ENCODE data around the gene FOLR2. TPM values are rescaled to one million over a fixed set of nuclear protein-coding genes. Genes with fewer than 3 reads are reported as not detected.

Gene FOLR2
- total and polyA plus RNA-seq, 9 donors, result 18.2 to 31.4 (median 26.7) TPM

GRCh38 chr11:72222106-72222891 is 5.7 kb downstream of the FOLR2 start:
- WGBS (ENCODE audit: insufficient coverage), result 54% methylated on average over 4 of the region's 6 CpGs
- Histone ChIP-seq H3K27me3 (ENCODE audit: control insufficient read depth, insufficient read depth, low read length) (peaks cover 7% of the 10 kb centered on the region), H3K9me3 (replicated peaks; ENCODE audit: control insufficient read depth, low read depth, low read length) (no peaks in the 10 kb centered on the region), H3K4me3 (ENCODE audit: low read length) (peak overlapping the region; percentile 95), H3K4me1 (ENCODE audit: control insufficient read depth, insufficient read depth, low read length) (peaks cover 36% of the 10 kb centered on the region), H3K27ac (ENCODE audit: low read length) (peak overlapping the region; percentile 95), H3K36me3 (ENCODE audit: control insufficient read depth, insufficient read depth, low read length) (peaks cover 8% of the 10 kb centered on the region)
- DNase-seq, result no peak

- peaks cover 15% of the 10 kb centered on the region for H3K36me3 ChIP-seq (ENCODE audit: control insufficient read depth, insufficient read depth, low read length)
- no peaks in the 10 kb centered on the region for H3K9me3 ChIP-seq (replicated peaks; ENCODE audit: control insufficient read depth, low read depth, low read length)
- peak overlapping the region; percentile 95 for H3K27ac ChIP-seq (ENCODE audit: low read length)
- WGBS (ENCODE audit: insufficient coverage), result under 1% methylated on average over 29 of the region's 47 CpGs
- H3K27me3 ChIP-seq (ENCODE audit: control insufficient read depth, insufficient read depth, low read length), result peaks cover 7% of the 10 kb centered on the region
- H3K4me1 ChIP-seq (ENCODE audit: control insufficient read depth, insufficient read depth, low read length), result peaks cover 43% of the 10 kb centered on the region
- DNase-seq, result peak; percentile 98
- peak overlapping the region; percentile 95 for H3K4me3 ChIP-seq (ENCODE audit: low read length)
Measured at GRCh38 chr11:72222907-72223614, 6.5 kb downstream of the FOLR2 start.

GRCh38 chr11:72223615-72224563 is 7.3 kb downstream of the FOLR2 start:
- Histone ChIP-seq H3K4me1 (ENCODE audit: control insufficient read depth, insufficient read depth, low read length) (peaks cover 46% of the 10 kb centered on the region), H3K4me3 (ENCODE audit: low read length) (peak overlapping the region; percentile 95), H3K27me3 (ENCODE audit: control insufficient read depth, insufficient read depth, low read length) (no peaks in the 10 kb centered on the region), H3K36me3 (ENCODE audit: control insufficient read depth, insufficient read depth, low read length) (peaks cover 23% of the 10 kb centered on the region), H3K27ac (ENCODE audit: low read length) (peak overlapping the region; percentile 95), H3K9me3 (replicated peaks; ENCODE audit: control insufficient read depth, low read depth, low read length) (no peaks in the 10 kb centered on the region)
- WGBS (ENCODE audit: insufficient coverage), result under 1% methylated on average over 83 of the region's 84 CpGs
- DNase-seq, result peak; percentile 92

DNA sequence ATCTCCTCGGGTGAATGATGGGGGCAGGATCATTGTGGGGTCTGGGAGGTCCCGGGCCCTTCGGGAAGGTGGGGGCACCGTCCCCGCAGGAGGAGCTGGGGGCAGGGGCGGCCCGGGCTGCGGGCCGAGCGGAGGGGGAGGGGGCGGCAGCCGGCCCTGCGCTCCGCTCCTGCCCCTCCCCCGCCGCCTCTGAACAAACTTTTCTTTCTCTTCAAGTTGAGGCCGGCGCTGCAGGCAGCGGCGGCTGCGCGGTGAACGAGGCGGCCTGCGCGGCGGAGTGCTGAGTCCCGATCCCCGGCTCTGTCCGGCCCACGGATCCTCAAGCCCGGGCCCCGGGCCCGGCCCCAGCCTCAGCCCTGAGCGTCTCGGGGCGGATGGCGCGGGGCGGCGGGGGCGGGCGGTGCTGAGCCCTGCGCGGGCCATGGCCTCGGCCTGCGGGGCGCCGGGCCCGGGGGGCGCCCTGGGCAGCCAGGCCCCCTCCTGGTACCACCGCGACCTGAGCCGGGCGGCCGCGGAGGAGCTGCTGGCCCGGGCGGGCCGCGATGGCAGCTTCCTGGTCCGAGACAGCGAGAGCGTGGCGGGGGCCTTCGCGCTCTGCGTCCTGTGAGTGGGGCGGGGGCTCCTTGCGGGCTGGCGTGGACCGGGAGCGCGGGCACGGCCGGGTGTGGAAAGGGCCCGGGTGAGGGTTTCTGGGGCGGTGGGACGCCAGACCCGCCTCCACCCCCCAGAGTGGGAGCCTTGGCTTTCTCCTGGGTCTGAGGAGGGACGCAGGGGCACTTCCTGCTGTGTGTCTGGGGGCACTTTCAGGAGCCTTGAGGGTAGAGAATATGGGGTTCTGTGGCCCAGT is 8.2 kb downstream of the FOLR2 start, which contains the start of gene INPPL1:
TSS of gene INPPL1 (plus strand) at position 204 of the 847 bp plus-strand sequence. CDS start at position 422, 218 bp downstream.
- Histone ChIP-seq H3K27me3 (ENCODE audit: control insufficient read depth, insufficient read depth, low read length) (no peaks in the 10 kb centered on the region), H3K4me3 (ENCODE audit: low read length) (peak within 1 kb of the TSS; percentile 95), H3K27ac (ENCODE audit: low read length) (peak within 1 kb of the TSS; percentile 95), H3K9me3 (replicated peaks; ENCODE audit: control insufficient read depth, low read depth, low read length) (no peaks in the 10 kb centered on the region), H3K36me3 (ENCODE audit: control insufficient read depth, insufficient read depth, low read length) (peaks cover 32% of the 10 kb centered on the region), H3K4me1 (ENCODE audit: control insufficient read depth, insufficient read depth, low read length) (peaks cover 46% of the 10 kb centered on the region)
- DNase-seq, result peak; percentile 76
- 0% methylated on average over 69 of the region's 81 CpGs for WGBS (ENCODE audit: insufficient coverage)

DNA sequence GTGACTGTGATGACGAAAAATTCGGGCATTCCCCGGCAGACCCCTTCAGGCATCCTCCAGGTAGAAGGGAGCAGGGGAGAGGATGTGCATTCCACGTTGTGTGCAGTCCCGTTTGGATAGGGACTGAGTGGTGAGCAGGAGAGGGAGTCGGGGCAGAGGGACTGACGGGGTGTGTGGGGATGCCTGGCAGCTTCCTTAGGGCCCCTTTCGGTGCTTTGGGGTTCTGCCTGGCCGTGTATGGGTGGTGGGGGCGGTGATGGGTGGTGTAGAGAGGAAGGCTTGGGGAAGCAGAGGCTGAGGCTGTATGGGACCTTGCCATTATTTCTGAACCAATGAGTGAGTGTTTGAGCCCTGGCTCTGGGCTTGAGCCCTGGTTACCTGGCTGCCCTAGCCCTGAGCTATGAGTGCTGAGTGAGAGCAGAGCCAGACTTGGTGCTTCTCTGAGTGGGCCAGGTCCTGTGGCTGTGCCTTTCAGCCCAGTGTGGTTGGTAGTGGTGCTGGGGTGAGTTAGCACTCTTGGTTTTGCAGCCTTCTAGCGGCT is 8.9 kb downstream of the FOLR2 start:
- Histone ChIP-seq H3K27me3 (ENCODE audit: control insufficient read depth, insufficient read depth, low read length) (no peaks in the 10 kb centered on the region), H3K9me3 (replicated peaks; ENCODE audit: control insufficient read depth, low read depth, low read length) (no peaks in the 10 kb centered on the region), H3K4me1 (ENCODE audit: control insufficient read depth, insufficient read depth, low read length) (peaks cover 46% of the 10 kb centered on the region), H3K36me3 (ENCODE audit: control insufficient read depth, insufficient read depth, low read length) (peaks cover 39% of the 10 kb centered on the region), H3K4me3 (ENCODE audit: low read length) (peak overlapping the region; percentile 95), H3K27ac (ENCODE audit: low read length) (peak overlapping the region; percentile 47)
- 8% methylated on average over 10 of the region's 11 CpGs for WGBS (ENCODE audit: insufficient coverage)
- DNase-seq, result no peak

DNA sequence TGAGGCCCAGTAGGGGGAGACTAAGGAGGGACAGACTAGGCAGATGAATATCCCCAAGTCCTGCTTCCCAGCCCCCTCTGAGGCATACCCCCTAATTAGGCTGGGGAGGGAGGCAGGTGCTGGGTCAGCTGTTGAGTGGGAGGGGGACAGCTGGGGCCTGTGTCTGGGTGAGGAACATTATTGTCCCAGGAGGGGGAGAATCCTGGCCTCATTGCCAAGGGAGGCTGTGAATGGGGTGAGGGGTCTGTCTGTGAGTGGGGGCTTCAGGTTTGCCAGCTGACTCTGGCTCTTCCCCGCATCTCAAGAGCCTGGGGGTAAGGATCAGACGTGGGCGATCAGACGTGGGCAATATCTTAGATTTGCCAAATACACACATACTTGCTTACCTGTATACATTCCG is 10.1 kb downstream of the FOLR2 start:
- peak overlapping the region; percentile 1 for H3K4me3 ChIP-seq (ENCODE audit: low read length)
- DNase-seq, result peak; percentile 51
- no peaks in the 10 kb centered on the region for H3K27me3 ChIP-seq (ENCODE audit: control insufficient read depth, insufficient read depth, low read length)
- 75% methylated on average over 4 of the region's 5 CpGs for WGBS (ENCODE audit: insufficient coverage)
- peaks cover 51% of the 10 kb centered on the region for H3K36me3 ChIP-seq (ENCODE audit: control insufficient read depth, insufficient read depth, low read length)
- H3K9me3 ChIP-seq (replicated peaks; ENCODE audit: control insufficient read depth, low read depth, low read length), result no peaks in the 10 kb centered on the region
- peak overlapping the region; percentile 65 for H3K27ac ChIP-seq (ENCODE audit: low read length)
- peaks cover 41% of the 10 kb centered on the region for H3K4me1 ChIP-seq (ENCODE audit: control insufficient read depth, insufficient read depth, low read length)

DNA sequence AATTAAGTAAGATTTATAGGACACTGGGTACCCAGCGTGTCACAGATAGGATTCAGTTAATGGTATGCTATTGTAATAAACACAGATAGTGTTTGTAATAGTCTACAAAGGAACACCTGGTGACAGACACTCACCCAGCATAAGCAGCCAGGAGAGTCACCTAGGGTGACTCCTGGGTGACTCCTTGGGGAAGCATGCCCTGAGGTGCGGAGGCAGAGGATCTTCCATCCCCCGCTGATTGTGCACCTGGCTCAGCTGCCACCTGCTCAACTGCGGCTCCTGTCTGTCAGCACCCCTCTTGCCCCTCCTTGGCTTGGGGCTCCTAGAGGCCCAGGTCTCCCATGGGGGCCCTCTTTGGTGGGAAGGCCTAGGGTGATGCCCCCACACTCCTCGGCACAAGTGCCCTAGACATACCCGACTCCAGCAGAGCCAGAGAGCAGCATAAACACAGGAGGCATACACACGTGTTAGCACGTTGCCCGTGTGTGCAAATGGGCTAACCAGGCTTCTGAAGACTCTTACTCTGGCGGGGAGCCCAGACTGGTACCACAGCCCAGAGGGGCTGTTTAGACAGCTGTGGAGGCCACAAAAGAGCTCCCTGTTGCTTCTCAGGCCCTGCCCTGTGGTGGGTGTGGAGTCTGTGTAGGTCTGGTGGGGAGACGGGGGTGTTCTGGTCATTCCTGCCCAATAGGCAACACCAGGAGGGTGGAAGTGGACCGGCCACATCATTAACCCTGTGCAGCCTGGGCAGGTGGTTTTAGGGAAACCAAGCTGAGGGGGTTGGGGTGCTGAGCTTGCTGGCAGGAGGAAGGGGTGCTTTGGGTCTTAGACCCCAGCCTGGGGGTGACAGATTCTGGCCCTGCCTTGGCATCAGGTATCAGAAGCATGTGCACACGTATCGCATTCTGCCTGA is 11.0 kb downstream of the FOLR2 start:
- peaks cover 60% of the 10 kb centered on the region for H3K36me3 ChIP-seq (ENCODE audit: control insufficient read depth, insufficient read depth, low read length)
- no peaks in the 10 kb centered on the region for H3K9me3 ChIP-seq (replicated peaks; ENCODE audit: control insufficient read depth, low read depth, low read length)
- H3K4me1 ChIP-seq (ENCODE audit: control insufficient read depth, insufficient read depth, low read length), result peaks cover 33% of the 10 kb centered on the region
- 63% methylated on average over 13 of the region's 14 CpGs for whole genome bisulfite sequencing (ENCODE audit: insufficient coverage)
- no peak overlapping the region for H3K4me3 ChIP-seq (ENCODE audit: low read length)
- H3K27me3 ChIP-seq (ENCODE audit: control insufficient read depth, insufficient read depth, low read length), result no peaks in the 10 kb centered on the region
- H3K27ac ChIP-seq (ENCODE audit: low read length), result peak overlapping the region; percentile 65
- peak; percentile 71 for DNase-seq

DNA sequence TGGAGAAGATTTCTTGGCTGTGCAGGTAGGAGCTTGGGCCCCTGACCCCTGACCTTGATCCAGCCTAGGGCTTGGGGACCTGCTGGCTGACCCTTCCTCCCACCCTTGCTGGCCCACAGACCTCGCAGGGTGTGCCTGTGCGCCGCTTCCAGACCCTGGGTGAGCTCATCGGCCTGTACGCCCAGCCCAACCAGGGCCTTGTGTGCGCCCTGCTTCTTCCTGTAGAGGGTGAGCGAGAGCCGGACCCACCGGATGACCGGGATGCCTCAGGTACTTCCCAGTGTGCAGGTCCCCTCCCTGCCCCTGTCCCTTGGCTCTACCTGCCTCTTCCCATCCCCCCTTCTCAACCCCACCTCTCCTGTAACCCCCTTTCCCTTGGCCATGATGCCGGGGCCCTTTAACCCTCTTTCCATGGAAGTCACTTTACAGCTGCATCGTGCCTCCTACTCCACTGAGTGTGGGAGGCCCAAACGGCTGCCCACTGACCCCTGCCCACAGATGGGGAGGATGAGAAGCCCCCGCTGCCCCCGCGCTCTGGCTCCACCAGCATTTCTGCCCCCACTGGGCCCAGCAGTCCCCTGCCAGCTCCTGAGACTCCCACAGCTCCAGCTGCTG is 11.7 kb downstream of the FOLR2 start:
- Histone ChIP-seq H3K36me3 (ENCODE audit: control insufficient read depth, insufficient read depth, low read length) (peaks cover 67% of the 10 kb centered on the region), H3K4me3 (ENCODE audit: low read length) (no peak overlapping the region), H3K4me1 (ENCODE audit: control insufficient read depth, insufficient read depth, low read length) (peaks cover 30% of the 10 kb centered on the region), H3K27ac (ENCODE audit: low read length) (no peak overlapping the region), H3K27me3 (ENCODE audit: control insufficient read depth, insufficient read depth, low read length) (no peaks in the 10 kb centered on the region), H3K9me3 (replicated peaks; ENCODE audit: control insufficient read depth, low read depth, low read length) (no peaks in the 10 kb centered on the region)
- DNase-seq, result no peak
- 72% methylated on average over 11 of the region's 16 CpGs for WGBS (ENCODE audit: insufficient coverage)

Measured in muscle of leg (tissue), 11 donors.